Vagina (tissue), 2 donors: Measurements from ENCODE around the gene PDE10A.

Experiments used
- POLR2A ChIP-seq, 2 donors: fragments of 450-650 bp; IDR thresholded peaks; one replicate each; pipeline ENCODE4 v1.6.1; 2017; ENCODE audit warnings: antibody characterized with exemption in 2 of 2, mild to moderate bottlenecking in 2 of 2, moderate library complexity in 2 of 2
- TF ChIP-seq, protein P1 (sequence below), 3 experiments: fragments of 450-650 bp in 2 of 3; fragments of 200-600 bp in 1 of 3; sonication (generic) in 1 of 3; IDR thresholded peaks; one replicate each; pipeline ENCODE4 v1.5.1; 2017 to 2019; ENCODE audit warnings: antibody characterized with exemption in 3 of 3, mild to moderate bottlenecking in 2 of 3, moderate library complexity in 2 of 3

DNA sequence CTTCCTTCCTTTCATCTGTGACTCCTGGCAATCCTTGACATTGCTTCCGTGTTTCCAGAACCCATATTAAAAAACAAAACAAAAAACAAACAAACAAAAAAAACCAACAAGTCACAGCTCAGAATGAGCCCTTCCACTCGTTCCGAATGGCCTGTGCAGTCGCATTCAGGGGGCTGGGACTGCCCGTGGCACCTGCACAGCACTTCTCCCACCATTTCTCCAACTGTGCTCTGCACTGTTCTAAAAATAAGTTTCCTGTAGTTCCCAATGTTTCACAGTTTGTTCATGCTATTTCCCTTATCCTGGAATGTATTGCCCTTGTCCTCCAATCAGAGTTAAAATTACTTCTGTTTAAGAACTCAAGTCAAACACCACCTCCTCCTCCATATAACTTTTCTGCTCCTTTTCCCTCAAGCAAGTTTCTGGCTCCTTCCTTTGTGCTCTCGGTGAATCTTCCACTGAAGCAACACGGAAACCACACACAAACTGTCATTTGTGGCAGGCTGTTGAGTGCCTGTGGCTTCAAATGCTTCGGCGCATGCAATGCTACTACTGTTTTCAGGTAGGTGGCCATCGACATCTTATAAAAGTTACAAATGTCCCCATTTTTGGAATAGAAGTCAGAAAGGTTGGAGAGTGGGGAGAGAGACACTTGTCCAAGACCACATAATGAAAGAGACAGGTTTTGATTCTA lies 57.7 kb downstream of the PDE10A start:
- TF ChIP-seq POLR2A (IDR thresholded peaks at IDR 0.05) = no peak
- TF ChIP-seq, protein P1, sequence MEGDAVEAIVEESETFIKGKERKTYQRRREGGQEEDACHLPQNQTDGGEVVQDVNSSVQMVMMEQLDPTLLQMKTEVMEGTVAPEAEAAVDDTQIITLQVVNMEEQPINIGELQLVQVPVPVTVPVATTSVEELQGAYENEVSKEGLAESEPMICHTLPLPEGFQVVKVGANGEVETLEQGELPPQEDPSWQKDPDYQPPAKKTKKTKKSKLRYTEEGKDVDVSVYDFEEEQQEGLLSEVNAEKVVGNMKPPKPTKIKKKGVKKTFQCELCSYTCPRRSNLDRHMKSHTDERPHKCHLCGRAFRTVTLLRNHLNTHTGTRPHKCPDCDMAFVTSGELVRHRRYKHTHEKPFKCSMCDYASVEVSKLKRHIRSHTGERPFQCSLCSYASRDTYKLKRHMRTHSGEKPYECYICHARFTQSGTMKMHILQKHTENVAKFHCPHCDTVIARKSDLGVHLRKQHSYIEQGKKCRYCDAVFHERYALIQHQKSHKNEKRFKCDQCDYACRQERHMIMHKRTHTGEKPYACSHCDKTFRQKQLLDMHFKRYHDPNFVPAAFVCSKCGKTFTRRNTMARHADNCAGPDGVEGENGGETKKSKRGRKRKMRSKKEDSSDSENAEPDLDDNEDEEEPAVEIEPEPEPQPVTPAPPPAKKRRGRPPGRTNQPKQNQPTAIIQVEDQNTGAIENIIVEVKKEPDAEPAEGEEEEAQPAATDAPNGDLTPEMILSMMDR (IDR thresholded peaks at IDR 0.05) = no peak
